GM19099 (cell line): ENCODE data around the gene IFNLR1.

Source experiments
- POLR2A ChIP-seq: IDR thresholded peaks from 3 replicates; pipeline ENCODE4 v1.6.1; 2011; ENCODE audit warnings: low read depth; ENCODE audit not compliant: insufficient read length; ENCODE audit errors: extremely low read depth

The IFNLR1 gene

DNA sequence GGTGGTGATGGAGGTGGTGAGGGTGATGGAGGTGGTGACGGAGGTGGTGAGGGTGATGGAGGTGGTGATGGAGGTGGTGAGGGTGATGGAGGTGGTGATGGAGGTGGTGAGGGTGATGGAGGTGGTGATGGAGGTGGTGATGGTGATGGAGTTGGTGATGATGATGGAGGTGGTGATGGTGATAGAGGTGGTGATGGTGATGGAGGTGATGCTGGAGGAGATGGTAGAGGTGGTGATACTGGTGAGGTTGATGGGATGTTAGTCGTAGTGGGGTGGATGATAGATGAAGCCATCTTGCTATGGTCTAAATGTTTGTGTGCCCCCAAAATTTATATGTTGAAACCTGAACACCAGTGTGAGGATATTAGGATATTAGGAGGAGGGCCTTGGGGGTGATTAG lies 25.3 kb upstream of the IFNLR1 start:
- no peak for TF ChIP-seq POLR2A

- TF ChIP-seq POLR2A, result no peak
These were observed 23.1 kb upstream of the IFNLR1 start for GRCh38 chr1:24210195-24210627.

- TF ChIP-seq POLR2A, result no peak
These were observed 22.0 kb upstream of the IFNLR1 start for GRCh38 chr1:24209097-24209496.

- TF ChIP-seq POLR2A, result no peak
These were observed 20.6 kb upstream of the IFNLR1 start for GRCh38 chr1:24207709-24208108.

DNA sequence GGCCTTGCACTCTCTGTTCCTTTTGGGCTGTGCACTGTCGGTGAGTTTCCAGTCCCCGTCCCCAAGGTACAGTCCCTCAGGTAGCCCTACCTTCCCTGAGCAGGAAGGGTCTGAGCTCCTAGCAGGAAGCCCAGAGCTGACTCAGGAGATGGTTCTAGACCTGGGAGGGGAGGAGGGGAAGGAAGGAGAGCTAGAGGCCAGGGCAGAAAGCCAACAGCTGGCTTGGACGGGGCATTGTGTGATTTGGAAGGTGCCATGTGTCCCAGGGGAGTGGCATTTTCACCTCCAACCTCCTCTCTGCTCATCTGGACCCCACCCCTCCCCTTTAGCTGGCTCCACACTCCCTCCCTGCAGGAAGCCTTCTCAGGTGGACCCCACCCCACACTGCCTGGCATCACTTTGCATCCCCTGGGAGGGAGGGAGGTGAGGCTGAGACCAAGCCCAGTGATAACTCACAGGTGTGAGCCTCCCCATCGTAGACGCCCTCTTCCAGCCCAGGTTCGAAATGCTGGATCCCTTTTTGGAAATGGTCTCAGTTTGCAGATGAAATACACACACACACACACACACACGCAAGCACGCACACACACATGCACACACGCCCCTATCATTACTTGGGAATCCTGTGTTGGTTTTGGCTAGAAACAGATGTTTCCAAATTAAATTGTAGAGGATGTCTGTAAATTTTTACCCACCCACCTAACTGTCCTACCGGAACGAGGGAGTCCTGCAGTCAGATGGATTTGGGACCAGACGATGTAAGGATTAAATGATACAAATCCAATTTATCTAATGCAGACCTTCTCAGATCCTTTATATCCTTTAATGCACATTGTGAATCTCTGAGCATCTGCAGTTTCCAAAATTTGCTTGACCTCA lies 19.7 kb upstream of the IFNLR1 start:
- TF ChIP-seq POLR2A, result no peak

GRCh38 chr1:24206083-24206464 lies 19.0 kb upstream of the IFNLR1 start:
- TF ChIP-seq POLR2A, result no peak

- no peak for TF ChIP-seq POLR2A
These were observed 18.4 kb upstream of the IFNLR1 start for GRCh38 chr1:24205345-24206082.

GRCh38 chr1:24204116-24204515 lies 17.0 kb upstream of the IFNLR1 start:
- TF ChIP-seq POLR2A, result no peak

GRCh38 chr1:24203404-24203803 lies 16.3 kb upstream of the IFNLR1 start:
- no peak for TF ChIP-seq POLR2A

- TF ChIP-seq POLR2A, result no peak
These were observed 15.9 kb upstream of the IFNLR1 start for GRCh38 chr1:24202987-24203386.

- no peak for TF ChIP-seq POLR2A
These were observed 15.5 kb upstream of the IFNLR1 start for GRCh38 chr1:24202556-24202955.

DNA sequence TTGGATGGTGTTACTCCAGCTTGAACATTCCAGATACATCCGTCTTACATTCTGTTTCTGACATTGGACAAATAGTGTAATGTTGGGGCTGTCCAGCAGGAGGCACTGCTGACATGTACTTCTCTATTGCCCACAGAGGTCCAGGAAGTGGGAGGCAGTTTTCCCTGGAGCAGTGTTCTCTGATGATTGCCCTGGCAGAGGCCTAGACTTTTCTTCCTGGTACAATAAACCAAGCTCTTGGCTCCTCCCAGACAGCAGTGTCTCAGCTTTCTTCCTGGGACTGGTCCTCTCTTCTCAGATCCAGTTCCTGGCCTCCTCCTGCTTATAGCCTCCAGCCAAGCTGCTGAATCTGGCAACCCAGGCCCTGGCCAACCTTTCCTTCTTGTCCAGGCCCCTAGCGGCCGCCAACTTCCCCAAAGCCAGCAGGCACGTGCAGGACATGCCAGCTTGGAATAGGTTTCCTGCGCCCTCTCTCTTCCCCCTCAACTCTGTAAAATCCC lies 14.9 kb upstream of the IFNLR1 start:
- no peak for TF ChIP-seq POLR2A

- TF ChIP-seq POLR2A, result no peak
These were observed 12.3 kb upstream of the IFNLR1 start for GRCh38 chr1:24199291-24199900.

DNA sequence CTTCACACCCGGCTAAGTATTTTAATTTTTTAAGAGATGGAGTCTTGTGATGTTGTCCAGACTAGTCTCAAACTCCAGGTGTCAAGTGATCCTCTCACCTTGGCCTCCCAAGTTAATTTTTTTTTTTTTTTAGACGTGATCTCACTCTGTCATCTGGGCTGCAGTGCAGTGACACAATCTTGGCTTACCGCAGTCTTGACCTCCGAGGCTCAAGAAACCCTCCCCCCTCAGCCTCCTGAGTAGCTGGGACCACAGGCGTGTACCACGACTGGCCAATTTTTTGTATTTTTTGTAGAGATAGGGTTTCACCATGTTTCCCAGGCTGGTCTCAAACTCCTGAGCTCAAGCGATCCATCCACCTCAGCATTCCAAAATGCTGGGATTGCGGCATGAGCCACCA lies 11.7 kb upstream of the IFNLR1 start:
- no peak for TF ChIP-seq POLR2A

- TF ChIP-seq POLR2A, result no peak
These were observed 8.8 kb upstream of the IFNLR1 start for GRCh38 chr1:24195874-24196273.
